Umbilical cord (tissue), 2 donors: ENCODE measurements around the gene AP1S1. TPM values are rescaled to one million over a fixed set of nuclear protein-coding genes. Genes with fewer than 3 reads are reported as not detected.
"Not testable (repeated sequence)": the region's sequence is repeated elsewhere in the genome, so short reads cannot be mapped to it uniquely, and the experiment has no call there.

Experiments
- DNase-seq: peaks from one replicate; pipeline ENCODE4 v3.0.0-alpha.2; 2015; ENCODE audit warnings: low spot score
- total RNA-seq: library from RNA; depleted of rRNA; stranded (reverse); fragments of >200 nt; gene quantifications from one replicate; pipeline ENCODE4 v1.2.3, GENCODE V29; 2014; ENCODE audit warnings: low replicate concordance; ENCODE audit not compliant: insufficient read depth

Gene AP1S1
- total RNA-seq, 1 donor from 2014 or later = 43.6 TPM

DNA sequence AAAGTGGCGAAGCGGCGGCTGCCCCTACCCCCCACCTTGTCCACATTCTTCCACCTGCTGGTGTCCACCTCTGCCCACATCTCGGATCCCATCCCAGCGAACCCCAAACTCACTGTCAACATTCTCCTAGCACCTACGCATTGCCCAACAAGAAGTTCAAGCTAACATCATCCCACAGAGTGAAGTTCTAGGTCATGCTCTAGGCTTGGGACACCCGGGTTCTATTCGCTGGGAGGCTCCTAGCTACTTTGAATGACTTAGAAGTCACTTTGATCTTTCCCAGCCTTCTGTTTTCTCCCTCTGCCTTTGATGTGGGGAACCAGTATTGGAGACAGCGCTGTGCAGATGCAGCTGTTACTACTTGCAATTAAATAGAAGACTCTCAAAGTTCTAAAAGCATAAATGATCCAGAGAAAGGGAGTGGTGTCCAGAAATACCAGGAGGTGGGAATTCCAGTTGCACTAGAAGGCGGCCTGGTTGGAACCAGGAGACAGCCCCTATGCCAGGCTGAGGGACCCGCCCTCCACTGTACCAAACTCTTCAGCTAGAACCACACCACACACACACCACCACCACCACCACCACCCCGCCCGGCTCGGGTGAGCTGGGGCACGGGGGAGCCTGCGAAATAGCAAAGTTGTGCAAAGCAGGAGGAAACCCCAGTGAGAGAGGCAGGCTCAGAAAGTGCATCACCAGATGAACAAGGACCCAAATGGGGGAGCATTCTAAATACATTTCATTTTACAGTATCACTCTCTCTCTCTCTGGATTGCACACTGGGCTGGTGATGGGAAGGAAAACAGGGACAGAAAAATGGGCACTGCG is 16.6 kb downstream of the AP1S1 start:
- no peak for DNase-seq

DNA sequence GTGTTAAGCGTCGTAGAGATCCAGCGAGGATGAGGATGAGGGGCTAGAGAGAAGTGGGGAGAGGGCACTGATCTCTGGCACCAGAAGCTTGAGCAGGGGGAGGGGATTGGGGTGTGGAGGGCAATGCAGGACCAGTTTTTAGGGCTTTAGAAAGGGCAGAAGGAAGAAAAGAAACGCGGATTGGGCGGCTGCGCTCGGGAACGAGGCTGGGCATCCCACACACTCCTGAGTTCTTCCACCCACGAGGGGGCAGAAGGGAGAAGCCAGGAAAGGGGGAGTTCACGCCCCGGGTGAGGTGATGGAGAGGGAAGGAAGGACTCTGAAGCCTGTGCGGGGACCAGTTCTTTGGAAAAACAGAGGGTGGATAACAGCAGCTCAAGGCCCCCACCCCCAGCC is 17.2 kb downstream of the AP1S1 start:
- DNase-seq = no peak

DNA sequence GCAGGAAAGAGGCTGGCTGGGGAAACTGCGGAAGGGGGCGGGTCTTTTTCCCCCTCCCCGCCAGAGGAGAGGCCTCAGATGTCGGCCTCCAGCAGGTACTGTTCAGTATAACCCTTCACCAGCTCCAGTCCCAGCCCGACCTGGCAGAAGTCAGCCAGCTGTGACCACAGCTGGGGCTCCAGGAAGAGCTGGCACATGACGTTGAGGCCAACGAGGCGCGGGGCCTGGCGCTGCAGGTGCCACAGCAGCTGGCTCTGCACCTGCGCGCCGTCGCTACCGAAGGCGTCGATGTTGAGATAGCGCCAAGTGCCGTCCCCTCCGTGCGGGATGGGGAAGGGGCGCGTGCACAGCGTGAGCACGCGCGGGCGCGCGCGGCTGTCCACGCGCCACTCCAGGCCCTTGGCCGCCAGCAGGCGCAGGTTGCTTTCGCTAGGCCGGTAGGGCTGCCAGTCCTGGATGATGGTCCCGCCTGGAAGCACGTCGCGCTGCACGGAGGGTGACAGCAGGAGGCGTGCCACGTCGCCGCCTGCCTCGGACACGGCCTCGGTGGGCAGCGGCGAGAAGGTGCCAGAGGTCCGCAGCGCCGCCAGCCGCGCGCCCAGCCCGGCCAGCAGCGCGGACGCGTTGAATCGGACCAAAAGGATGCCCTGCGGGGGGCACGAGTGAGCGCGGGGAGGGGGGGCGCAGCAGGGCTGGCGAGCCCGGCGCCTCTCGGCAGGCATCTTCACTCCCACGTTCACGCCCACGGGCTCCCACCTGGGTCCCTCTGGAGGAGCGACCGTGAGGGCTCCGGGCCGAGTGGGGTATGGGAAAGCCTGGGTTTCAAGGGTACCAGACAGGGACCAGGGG is 18.0 kb downstream of the AP1S1 start:
- no peak for DNase-seq

DNA sequence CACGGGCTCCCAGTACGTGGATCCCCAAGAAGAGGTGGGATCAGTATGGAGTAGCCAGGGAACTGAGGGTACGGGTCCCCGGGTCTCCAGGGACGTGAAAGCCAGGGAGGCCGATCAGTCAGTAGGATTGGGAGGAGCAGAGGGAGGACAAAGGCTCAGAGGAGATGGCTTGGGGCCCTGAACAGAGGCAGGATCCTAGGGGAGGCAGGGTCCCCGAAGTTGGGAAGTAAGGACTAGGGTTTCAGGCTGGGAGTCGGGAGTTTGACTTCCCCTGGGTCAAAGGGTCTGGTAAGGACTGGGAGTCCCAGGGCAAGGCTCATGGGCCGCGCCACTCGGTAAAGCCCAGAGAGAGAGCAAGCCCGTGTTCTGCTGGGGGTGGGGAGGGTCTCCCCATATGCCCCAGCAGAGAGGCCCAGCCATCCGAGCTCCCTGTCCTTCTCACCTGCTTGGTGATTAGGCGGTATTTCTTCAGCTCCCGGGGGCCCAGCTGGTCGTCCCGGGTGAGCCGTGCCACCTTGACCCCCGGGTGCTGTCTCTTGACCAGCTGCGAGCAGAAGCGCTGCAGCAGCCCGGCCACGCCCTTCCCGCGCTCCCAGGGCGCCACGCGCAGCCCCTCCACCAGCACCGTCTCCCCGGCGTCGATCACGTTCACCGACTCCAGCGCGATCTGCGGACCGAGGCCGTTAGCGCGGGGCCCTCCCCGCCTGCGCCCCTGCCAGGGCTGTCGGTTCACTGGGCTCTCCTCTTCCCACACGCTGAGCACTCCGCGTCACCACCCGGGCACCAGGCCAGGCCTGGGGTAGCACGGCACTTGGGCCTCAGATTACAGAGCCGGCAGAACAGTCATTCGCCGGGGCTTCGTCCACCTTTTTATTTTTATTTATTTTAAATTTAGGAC is 18.8 kb downstream of the AP1S1 start:
- peak; percentile 68 for DNase-seq

DNA sequence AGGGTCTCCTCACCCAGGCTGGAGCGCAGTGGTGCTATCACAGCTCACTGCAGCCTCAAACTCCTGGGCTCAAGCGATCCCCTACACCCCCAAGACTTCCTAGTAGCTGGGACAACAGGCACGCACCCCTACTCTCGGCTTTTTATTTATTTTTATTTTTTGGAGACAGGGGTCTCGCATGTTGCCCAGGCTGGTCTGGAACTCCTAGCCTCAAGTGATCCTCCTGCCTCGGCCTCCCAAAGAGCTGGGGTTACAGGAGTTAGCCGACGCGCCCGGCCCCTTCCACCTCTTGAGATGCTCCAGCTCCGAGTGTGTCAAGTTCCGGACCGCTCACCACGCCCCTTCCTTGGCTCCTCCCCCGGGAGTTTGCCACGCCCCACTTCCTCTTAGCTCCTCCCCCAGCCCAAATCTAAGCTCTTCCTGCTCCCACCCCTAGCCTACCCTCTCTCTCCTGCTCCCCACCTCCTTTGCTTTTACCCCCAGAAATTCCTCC is 19.5 kb downstream of the AP1S1 start:
- no peak for DNase-seq

DNA sequence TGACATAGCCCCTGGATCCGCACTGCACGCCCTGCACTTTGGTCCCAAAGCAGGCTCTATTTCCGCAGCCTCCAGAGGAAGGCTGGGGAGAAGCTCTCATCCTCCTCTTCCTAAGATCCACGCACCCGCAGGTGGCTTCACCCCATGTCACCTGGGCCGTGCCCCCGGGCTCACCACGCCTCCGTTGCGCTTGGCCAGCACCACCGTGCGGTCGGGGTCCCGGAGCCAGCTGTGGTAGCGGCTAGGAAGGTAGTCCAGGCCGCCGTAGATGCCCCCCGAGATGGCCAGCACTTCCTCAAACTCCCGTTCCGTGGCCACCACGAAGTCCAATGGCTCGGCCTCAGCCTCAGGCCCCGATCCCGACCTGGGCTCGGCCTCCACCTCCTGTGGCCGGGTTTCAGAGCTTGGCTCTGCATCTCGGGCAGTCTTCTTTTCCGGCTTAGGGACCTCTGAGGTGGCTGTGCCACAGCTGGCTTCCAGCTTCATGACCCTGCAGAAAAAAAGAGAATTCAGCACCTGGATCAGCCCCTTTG is 20.1 kb downstream of the AP1S1 start:
- DNase-seq = no peak

DNA sequence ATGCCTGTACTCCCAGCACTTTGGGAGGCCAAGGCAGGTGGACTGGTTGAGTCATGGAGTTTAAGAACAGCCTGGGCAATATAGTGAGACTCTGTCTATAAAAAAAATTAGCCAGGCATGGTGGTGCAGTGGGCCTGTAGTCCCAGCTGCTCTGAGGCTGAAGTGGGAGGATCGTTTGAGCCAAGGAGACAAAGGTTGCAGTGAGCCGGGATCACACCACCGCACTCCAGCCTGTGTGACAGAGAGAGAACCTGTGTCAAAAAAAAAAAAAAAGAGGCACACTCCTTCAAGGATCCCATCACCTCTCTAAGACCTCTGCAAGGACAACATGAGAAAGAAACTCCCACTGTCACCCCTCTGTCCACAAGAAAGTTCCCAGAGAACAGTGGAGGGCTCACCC is 21.4 kb downstream of the AP1S1 start:
- DNase-seq = no peak

DNA sequence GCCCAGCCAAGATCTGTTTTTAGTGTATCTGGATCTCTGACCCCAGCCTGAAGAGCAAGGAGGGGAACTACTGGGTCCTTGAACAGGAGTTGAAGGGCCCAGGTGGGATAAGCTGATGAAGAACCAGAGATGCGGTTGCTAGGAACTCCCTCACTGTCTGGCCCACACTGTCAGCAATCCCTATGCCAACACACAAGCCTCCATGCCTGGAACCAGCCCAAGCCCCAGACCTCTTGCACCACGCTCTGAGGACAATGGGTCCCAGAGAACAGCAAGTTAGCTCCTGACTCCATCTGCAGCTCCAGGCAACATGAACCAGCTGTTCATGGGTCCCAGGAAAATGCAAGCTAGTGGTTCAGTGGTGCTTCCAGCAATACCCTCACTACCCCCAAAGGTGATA is 23.4 kb downstream of the AP1S1 start:
- no peak for DNase-seq

DNA sequence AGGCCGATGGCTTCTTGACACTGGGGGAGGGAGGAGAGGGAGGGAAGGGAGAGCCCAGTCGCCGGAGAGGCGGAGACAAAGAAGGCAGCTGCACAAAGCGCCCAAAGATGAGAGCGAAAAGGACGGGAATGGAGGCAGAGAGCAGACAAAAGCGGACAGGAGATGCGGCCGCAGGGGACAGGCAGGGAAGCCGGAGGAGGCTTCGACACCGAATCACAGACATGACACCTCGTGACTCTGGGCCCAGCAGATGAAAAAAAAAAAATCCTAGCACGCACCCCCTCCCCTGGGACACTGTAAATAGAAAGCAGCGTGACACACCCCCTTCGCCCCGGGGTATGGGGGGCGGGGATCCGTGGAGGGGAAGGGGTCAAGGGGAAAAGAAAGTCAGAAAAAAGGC is 24.8 kb downstream of the AP1S1 start:
- no peak for DNase-seq

DNA sequence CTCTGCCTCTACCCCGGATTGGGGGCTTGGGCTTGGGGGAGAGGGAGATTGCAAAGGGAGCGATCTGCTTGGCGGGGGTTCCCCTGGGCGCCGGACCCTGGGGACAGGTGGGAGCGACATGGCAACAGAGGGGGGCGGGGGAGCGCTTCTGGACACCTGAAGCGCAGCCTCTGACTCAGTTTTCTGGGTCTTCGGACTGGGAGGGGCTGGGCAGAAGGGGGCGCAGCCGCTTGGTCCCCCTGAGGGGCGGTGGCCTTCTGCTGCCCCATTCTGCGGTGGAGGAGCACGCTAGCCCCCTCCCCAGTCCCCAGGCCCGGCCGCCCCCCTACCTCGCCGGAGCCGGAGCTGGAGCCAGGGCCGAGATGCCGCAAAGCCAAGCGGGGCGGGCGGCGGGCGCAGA is 25.4 kb downstream of the AP1S1 start:
- DNase-seq = no peak

DNA sequence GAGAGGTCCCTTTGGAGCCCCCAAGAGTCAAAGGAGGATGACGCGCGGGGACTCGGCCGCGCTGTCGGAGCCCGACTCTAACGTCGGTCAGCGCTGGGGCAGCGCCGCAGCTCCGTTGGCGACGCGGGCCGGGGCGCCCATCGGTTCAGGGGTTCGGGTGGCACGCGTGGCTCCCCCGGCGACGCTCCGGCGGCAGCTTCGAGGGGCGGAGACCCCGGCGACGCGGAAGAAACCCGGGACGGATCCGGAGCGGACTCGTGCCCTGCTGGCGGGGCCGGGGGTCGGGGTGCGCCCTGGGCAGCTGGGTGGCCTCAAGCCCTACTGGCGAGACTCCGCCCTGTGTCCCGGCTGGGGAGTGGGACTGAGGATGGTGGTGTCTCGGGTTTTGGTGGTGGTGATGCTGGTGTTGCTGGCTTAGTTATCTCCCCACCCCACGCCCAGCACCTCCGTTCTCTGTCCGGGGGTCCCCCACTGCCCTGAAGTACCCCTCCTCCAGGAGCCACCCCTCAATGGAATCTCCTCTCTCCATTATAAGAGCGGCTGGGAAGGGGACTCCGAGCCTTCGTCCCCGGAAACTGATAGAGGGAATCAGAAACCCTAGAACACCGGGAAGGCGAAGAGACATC is 26.0 kb downstream of the AP1S1 start, which contains the start of gene NAT16:
NAT16 (minus strand) TSS at position 164 of the 626 bp plus-strand sequence. CDS start 5,486 bp downstream, outside the sequence.
- no peak for DNase-seq

DNA sequence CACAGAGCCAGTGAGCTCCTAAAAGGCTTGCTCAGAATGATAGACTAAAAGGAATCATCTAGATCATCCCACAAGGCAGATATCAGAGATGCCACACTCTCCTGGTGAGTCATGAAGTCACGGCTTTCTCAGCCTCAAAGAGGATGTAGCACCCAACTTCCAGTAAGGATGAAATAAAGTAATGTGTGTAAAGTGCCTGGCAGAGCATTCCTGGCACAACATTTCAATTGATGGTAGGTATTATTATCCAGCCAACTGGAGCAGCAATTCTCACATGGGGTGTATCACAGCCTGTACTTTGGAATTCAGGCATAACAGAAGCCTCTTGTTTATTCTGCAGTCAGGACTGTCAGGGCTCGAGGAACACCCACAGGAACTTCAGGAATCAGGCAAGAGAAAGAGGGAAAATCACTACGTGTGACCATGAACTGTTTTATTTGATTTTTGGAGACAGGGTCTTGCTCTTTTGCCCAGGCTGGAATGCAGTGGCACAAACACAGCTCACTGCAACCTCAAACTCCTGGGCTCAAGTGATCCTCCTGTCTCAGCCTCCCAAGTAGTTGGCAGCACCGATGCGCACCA is 31.1 kb downstream of the AP1S1 start:
- DNase-seq = no peak

DNA sequence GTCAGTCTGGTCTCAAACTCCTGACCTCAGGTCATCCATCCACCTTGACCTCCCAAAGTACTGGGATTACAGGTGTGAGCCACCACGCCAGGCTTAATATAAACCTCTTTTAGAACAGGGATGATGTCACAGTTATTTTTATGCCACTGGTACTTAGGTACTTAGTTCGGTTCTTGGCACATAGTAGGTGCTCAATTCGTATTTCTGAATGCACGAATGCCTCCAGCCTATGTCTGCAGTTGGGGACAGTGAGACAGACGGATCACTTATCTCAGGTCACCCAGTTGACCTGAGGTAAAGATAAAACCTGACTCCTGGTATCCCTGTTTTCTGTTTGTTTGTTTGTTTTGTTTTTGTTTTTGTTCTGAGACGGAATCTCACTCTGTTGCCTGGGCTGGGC is 31.9 kb downstream of the AP1S1 start:
- DNase-seq = no peak

DNA sequence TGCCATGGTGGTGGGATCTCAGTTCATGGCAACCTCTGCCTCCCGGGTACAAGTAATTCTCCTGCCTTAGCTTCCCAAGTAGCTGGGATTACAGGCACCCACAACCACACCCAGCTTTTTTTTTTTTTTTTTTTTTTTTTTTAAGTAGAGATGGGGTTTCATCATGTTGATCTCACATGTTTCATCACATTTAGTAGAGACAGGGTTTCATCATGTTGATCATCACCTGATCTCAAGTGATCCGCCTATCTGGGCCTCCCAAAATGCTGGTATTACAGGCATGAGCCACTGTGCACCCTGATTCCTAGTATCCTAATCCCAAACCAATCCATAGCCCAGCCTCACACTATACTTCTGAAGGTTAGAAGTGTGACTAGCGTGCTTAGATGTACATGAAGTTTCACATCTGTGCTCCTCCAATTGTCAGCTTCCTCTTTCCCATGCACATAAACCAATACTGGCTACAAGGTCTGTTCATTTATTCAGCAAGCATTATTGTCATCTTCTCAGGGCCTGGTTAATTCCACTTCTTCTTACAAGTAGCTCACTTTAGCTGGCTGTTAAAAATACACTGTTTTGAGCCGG is 32.7 kb downstream of the AP1S1 start:
- no peak for DNase-seq

DNA sequence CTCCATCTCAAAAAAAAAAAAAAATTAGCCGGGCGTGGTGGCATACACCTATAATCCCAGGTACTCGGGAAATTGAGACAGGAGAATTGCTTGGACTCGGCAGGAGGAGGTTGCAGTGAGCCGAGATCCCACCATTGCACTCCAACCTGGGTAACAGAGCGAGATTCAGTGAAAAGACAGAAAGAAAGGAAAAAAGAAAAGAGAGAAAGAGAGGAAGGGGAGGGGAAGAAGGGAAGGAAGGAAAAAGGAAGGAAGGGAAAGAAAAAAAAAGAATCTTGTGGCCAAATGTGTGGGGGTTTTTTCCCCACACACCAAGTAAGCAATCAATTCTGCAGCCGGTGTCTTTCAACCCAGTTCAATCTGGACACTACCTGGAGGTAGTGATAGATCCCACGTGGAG is 34.8 kb downstream of the AP1S1 start:
- DNase-seq = no peak

DNA sequence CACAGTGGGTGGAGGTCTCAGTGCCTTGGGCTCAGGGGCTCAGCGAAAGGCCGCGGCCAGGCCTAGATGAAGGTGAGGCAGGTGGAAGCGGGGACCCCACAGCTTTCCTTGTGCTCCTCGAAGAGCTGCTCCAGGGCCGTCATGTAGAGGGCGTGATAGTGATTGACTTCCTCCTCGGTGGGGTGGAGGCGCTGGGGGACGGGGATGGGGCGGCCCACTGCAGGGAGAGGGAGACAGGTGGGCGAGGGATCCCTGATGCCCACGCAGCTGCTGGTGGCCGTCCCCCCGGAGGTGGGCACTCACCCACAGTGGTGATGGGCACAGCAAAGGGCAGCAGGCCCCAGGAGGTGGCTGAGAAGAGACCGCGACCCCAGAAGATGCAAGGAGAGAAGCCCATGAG is 41.6 kb downstream of the AP1S1 start:
- no peak for DNase-seq

DNA sequence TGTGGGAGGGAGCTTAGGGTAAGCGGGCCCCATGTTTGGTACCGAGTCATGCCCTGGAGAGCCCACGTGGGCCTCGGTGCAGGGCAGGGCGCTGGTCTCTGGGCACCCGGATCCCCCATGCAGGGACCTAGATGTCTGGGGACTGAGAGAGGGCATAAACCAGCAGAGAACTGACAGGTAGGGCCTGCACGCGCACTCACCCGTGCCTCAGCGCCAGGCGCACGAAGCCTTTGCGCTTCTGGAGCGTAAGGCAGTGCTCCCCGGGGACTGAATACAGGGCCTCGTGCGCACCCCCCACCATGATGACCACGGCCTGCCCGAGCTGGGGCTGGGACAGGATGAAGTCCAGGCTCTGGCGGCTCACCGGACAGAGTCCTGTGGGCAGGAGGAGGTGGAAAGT is 43.7 kb downstream of the AP1S1 start:
- no peak for DNase-seq

DNA sequence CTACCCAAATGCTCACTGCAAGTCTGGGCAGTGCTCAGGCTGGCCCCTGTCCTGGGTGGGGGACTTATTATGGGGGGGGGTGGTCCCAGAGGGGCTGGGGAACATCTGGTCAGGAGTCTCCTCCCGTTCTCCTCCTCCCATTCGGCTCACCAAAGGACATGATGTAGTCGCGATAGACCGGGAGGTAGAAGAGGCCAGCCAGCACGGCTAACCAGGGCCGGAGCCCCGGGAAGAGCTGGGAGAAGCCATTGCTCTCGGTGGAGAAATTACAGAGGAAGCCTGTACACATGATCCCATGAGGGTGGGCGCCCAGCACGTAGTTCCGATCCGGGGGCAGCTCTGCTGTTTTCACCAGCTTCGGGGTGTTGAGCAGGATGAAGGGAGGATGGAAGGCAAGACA is 44.2 kb downstream of the AP1S1 start:
- no peak for DNase-seq

DNA sequence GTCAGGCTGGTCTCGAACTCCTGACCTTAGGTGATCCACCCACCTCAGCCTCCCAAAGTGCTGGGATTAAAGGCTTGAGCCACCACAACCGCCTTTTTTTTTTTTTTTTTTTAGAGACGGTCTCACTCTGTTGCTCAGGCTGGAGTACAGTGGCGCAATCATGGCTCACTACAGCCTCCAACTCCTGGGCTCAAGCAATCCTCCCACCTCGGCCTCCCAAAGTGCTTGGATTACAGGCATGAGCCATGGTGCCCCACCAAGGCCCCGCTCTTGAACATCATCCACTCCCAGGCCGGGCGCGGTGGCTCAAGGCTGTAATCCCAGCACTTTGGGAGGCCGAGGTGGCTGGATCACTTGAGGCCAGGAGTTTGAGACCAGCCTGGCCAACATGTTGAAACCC is 45.2 kb downstream of the AP1S1 start:
- not testable (repeated sequence) for DNase-seq

DNA sequence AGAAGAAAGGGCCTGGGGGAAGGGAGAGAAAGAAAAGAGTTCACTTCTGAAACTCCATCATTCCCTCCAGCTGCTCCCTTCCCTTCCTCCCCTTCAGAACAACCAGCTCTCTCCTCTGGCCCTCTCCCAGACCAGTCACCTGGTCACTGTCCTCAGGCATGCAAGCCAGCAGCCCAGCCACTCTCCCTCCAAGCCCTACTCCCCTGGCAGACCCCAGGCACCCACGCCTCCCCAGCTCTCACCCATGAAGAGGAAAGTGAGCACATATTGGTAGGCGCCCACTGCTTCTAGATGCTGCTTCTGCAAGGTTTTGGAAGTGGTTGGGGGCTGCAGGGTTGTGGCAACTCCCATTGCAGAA is 46.2 kb downstream of the AP1S1 start:
- no peak for DNase-seq
